ENCODE measurements around the gene FXYD4.

Gene FXYD4

DNA sequence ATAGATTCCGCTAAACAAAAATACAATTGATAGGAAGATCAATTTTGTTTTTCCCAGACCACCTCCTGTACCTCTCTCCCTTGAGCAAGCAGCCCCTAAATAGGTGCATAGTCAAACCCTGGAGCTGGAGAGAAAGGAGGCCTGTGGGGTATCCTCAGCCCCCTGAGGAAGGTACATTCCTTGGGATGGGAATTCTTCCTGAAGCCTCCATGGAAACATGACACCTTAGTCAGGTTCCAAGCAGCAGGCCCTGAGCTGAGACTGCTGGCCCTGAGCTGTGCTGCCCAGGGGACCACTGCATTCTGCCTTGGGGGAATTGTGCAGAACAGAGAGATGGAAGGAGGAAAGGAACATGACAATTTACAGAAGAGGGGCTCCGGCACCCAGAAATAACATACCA lies 30.2 kb downstream of the FXYD4 start:
- DNase-seq (ENCODE audit: low read depth in 2 of 2) = no peak
- TF ChIP-seq, protein P1, sequence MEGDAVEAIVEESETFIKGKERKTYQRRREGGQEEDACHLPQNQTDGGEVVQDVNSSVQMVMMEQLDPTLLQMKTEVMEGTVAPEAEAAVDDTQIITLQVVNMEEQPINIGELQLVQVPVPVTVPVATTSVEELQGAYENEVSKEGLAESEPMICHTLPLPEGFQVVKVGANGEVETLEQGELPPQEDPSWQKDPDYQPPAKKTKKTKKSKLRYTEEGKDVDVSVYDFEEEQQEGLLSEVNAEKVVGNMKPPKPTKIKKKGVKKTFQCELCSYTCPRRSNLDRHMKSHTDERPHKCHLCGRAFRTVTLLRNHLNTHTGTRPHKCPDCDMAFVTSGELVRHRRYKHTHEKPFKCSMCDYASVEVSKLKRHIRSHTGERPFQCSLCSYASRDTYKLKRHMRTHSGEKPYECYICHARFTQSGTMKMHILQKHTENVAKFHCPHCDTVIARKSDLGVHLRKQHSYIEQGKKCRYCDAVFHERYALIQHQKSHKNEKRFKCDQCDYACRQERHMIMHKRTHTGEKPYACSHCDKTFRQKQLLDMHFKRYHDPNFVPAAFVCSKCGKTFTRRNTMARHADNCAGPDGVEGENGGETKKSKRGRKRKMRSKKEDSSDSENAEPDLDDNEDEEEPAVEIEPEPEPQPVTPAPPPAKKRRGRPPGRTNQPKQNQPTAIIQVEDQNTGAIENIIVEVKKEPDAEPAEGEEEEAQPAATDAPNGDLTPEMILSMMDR (IDR thresholded peaks at IDR 0.05; ENCODE audit: low read depth, low read length) = no peak
- H3K4me3 ChIP-seq (replicated peaks in 1 of 2; ENCODE audit: low read depth in 2 of 2, low read length in 2 of 2) = no peak overlapping the region

DNA sequence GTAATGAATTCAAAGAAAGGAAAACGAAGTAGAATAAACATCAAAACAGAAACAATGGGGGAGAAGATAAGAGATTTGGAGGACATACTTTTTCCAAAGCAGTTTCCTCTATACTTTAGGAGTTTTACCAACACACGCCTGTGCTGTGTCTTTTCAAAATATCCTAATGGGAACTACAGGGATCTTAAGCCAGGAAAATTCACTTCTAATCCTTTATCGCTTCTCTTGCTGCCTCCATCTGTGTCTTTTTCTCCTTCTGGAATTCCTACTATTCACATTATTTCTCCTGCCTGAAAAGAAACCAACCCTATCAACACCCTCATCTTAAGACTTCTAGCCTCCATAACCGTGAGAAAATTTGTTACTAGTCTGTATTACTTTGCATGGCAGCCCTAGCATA lies 30.7 kb downstream of the FXYD4 start:
- no peak overlapping the region for H3K4me3 ChIP-seq (replicated peaks in 1 of 2; ENCODE audit: low read depth in 2 of 2, low read length in 2 of 2)
- TF ChIP-seq, protein P1 (IDR thresholded peaks at IDR 0.05; ENCODE audit: low read depth, low read length) = no peak

DNA sequence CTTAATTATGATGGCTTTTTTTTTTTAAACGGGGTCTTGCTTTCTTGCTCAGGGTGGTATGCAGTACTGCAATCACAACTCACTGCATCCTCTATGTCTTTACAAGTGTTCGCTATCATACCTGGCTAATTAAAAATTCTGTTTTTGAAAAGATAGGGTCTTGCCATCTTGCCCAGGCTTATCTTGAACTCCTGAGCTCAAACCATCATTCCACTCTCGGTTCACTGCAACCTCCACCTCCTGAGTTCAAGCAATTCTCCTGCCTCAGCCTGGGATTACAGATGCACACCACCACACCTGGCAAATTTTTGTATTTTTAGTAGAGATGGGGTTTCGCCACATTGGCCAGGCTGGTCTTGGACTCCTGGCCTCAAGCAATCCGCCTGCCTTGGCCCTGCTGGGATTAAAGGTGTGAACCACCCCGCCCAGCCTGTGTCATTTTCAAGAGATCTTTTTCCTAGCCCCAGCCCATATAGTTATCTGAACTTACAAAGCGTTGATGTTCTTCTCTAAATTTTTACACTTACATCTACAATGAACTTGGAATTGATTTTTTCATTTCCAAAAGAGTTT lies 31.5 kb downstream of the FXYD4 start:
- DNase-seq (ENCODE audit: low read depth in 2 of 2) = no peak
- TF ChIP-seq, protein P1 (IDR thresholded peaks at IDR 0.05; ENCODE audit: low read depth, low read length) = no peak
- H3K4me3 ChIP-seq (replicated peaks in 1 of 2; ENCODE audit: low read depth in 2 of 2, low read length in 2 of 2) = no peak overlapping the region

More for the DNA sequence above, 30.7 kb downstream of the FXYD4 start:
- DNase-seq (ENCODE audit: low read depth in 2 of 2) = no peak

DNA sequence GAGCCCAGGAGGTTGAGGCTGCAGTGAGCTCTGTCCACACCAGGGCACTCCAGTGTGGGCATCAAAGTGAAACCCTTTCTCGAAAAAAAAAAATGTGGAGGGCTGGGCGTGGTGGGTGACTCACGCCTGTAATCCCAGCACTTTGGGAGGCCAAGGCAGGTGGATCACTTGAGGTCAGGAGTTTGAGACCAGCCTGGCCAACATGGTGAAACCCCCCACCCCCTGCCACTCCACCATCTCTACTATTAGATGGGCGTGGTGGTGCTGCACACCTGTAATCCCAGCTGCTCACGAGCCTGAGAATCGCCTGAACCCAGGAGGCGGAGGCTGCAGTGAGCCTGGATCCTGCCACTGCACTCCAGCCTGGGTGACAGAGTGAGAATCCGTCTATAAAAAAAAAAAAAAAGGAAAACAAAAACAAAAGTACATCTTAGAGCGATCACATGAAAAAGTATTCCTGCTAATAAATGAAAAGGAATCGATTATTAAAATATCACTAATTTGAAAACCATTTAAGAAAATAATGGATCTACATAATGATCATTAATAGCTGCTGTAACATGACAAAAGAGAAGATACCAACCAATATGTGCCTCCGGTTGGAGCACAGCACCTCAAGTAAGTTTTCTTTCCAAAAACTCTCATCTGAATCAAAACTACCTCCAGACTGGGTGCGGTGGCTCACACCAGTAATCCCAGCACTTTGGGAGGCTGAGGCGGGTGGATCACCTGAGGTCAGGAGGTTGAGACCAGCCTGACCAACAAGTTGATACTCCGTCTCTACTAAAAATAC lies 32.7 kb downstream of the FXYD4 start:
- no peak for DNase-seq (ENCODE audit: low read depth in 2 of 2)
- TF ChIP-seq, protein P1 (IDR thresholded peaks at IDR 0.05; ENCODE audit: low read depth, low read length) = no peak
- no peak overlapping the region for H3K4me3 ChIP-seq (replicated peaks in 1 of 2; ENCODE audit: low read depth in 2 of 2, low read length in 2 of 2)

DNA sequence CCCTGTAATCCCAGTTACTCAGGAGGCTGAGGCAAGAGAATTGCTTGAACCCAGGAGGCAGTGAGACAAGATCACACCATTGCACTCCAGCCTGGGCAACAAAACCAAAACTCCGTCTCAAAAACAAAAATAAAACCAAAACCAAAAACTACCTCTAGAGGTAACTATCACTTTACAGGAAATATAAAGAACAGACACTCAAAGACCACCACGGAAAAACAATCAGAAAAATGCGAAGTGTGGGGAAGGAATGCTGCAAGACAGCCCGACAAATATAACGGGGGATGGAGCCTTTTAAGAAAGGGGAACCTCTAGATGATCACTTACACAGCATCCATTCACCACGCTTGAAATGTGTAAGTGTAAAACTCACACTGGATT lies 33.3 kb downstream of the FXYD4 start:
- TF ChIP-seq, protein P1 (IDR thresholded peaks at IDR 0.05; ENCODE audit: low read depth, low read length) = no peak
- no peak overlapping the region for H3K4me3 ChIP-seq (replicated peaks in 1 of 2; ENCODE audit: low read depth in 2 of 2, low read length in 2 of 2)
- no peak for DNase-seq (ENCODE audit: low read depth in 2 of 2)

DNA sequence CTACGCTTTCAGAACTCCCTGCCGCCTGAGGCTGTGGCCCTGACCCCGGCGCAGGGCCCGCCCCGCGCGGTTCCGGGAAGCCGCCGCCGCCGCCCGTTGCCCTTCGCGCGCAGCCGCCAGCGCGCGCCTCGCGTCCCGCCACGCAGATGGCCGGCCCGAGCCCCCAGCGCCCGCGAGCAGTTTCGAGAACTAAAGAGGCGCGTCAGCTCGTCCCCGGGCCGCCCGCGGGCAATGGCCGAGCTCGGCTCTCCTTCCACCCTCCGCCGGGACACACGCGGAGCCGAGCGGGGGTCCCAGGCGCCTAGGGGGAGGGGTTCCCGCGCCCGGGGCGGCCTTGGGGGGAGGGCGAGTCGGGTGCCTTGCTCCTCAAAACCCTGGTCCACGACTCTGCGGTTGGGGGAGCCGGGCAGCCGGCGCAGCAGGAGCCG lies 35.7 kb downstream of the FXYD4 start:
- TF ChIP-seq, protein P1 (IDR thresholded peaks at IDR 0.05; ENCODE audit: low read depth, low read length) = no peak
- H3K4me3 ChIP-seq (replicated peaks in 1 of 2; ENCODE audit: low read depth in 2 of 2, low read length in 2 of 2) = peak overlapping the region; percentile 82 to 84
- DNase-seq (ENCODE audit: low read depth in 2 of 2) = peak; percentile 44 to 58
